Neural crest cell (in vitro differentiated cells): Measurements from ENCODE around the gene SLC38A2. TPM values are rescaled to one million over a fixed set of nuclear protein-coding genes. Genes with fewer than 3 reads are reported as not detected.

ENCODE experiments used
- DNase-seq: peaks from one replicate; pipeline ENCODE4 v3.0.0; 2021; ENCODE audit warnings: low read depth, mixed read lengths, low spot score
- H3K27ac Mint-ChIP-seq: one replicate; pipeline ENCODE4 v1.8.0; 2021; ENCODE audit warnings: mild to moderate bottlenecking, mixed read lengths; ENCODE audit not compliant: unreplicated experiment
- H3K27me3 Mint-ChIP-seq: 2 replicates; pipeline ENCODE4 v1.8.0; 2021; ENCODE audit warnings: low read depth, mild to moderate bottlenecking, mixed read lengths
- H3K36me3 Mint-ChIP-seq: 2 replicates; pipeline ENCODE4 v1.8.0; 2021; ENCODE audit warnings: low read depth, mild to moderate bottlenecking, mixed read lengths
- H3K4me1 Mint-ChIP-seq: 2 replicates; pipeline ENCODE4 v1.8.0; 2021; ENCODE audit warnings: mixed read lengths
- H3K4me3 Mint-ChIP-seq: one replicate; pipeline ENCODE4 v1.8.0; 2021; ENCODE audit warnings: mild to moderate bottlenecking, mixed read lengths
- H3K9me3 Mint-ChIP-seq: 2 replicates; pipeline ENCODE4 v1.8.0; 2021; ENCODE audit warnings: mixed read lengths
- total RNA-seq: library from RNA; stranded (reverse); gene quantifications from 2 replicates; pipeline ENCODE4 v1.2.1, GENCODE V29; 2021
- TF ChIP-seq, protein P1 (sequence below): fragments of 200-600 bp; sonication (generic); conservative IDR thresholded peaks from 2 replicates; pipeline ENCODE4 v1.5.0; 2021; ENCODE audit warnings: antibody characterized with exemption, mild to moderate bottlenecking

The SLC38A2 gene
- total RNA-seq, 1 donor from 2014 or later = 186 TPM

GRCh38 chr12:46388427-46389021 lies 16.0 kb upstream of the SLC38A2 start:
- H3K9me3 Mint-ChIP-seq = no peaks in the 10 kb centered on the region
- TF ChIP-seq, protein P1, sequence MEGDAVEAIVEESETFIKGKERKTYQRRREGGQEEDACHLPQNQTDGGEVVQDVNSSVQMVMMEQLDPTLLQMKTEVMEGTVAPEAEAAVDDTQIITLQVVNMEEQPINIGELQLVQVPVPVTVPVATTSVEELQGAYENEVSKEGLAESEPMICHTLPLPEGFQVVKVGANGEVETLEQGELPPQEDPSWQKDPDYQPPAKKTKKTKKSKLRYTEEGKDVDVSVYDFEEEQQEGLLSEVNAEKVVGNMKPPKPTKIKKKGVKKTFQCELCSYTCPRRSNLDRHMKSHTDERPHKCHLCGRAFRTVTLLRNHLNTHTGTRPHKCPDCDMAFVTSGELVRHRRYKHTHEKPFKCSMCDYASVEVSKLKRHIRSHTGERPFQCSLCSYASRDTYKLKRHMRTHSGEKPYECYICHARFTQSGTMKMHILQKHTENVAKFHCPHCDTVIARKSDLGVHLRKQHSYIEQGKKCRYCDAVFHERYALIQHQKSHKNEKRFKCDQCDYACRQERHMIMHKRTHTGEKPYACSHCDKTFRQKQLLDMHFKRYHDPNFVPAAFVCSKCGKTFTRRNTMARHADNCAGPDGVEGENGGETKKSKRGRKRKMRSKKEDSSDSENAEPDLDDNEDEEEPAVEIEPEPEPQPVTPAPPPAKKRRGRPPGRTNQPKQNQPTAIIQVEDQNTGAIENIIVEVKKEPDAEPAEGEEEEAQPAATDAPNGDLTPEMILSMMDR = no peak
- no peaks in the 10 kb centered on the region for H3K36me3 Mint-ChIP-seq
- peaks cover 14% of the 10 kb centered on the region for H3K27me3 Mint-ChIP-seq
- no peak overlapping the region for H3K4me3 Mint-ChIP-seq
- DNase-seq = no peak
- no peak overlapping the region for H3K27ac Mint-ChIP-seq
- H3K4me1 Mint-ChIP-seq = peaks cover 58% of the 10 kb centered on the region

- no peaks in the 10 kb centered on the region for H3K36me3 Mint-ChIP-seq
- TF ChIP-seq, protein P1 = no peak
- H3K9me3 Mint-ChIP-seq = no peaks in the 10 kb centered on the region
- no peak overlapping the region for H3K4me3 Mint-ChIP-seq
- DNase-seq = no peak
- peaks cover 14% of the 10 kb centered on the region for H3K27me3 Mint-ChIP-seq
- no peak overlapping the region for H3K27ac Mint-ChIP-seq
- H3K4me1 Mint-ChIP-seq = peaks cover 61% of the 10 kb centered on the region
Measured at GRCh38 chr12:46387670-46388069, 15.1 kb upstream of the SLC38A2 start.

- peaks cover 60% of the 10 kb centered on the region for H3K4me1 Mint-ChIP-seq
- TF ChIP-seq, protein P1 = no peak
- peak overlapping the region; percentile 35 for H3K4me3 Mint-ChIP-seq
- no peak overlapping the region for H3K27ac Mint-ChIP-seq
- DNase-seq = no peak
- H3K9me3 Mint-ChIP-seq = no peaks in the 10 kb centered on the region
- H3K27me3 Mint-ChIP-seq = peaks cover 14% of the 10 kb centered on the region
- no peaks in the 10 kb centered on the region for H3K36me3 Mint-ChIP-seq
Measured at GRCh38 chr12:46386877-46387629, 14.5 kb upstream of the SLC38A2 start.

DNA sequence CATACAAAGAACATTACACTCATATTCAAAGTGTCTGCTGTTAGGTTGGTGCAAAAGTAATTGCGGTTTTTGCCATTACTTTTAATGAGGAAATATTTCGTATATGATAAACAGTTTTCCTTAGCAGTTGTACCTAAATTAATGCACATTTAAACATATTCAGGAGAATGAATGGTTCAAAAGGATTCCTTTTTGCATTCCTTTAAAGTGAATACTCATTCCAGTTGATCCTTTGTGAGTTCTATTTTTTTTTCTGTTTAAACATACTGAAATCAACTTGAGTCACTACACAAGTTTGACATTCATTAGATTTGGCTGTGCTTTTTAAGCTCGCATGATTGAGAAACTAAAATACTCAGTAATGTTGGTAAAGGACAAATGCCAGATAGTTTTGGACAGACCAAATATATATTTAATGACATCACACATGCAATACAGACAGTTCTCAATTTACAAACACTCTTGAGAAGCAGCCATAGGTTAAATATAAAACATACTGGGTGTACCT lies 13.8 kb upstream of the SLC38A2 start:
- Mint-ChIP-seq H3K27me3 (peaks cover 14% of the 10 kb centered on the region), H3K4me3 (no peak overlapping the region), H3K9me3 (no peaks in the 10 kb centered on the region), H3K27ac (no peak overlapping the region), H3K36me3 (no peaks in the 10 kb centered on the region), H3K4me1 (peaks cover 59% of the 10 kb centered on the region)
- no peak for DNase-seq
- TF ChIP-seq, protein P1 = no peak

GRCh38 chr12:46385438-46385837 lies 12.9 kb upstream of the SLC38A2 start:
- no peak for DNase-seq
- Mint-ChIP-seq H3K9me3 (no peaks in the 10 kb centered on the region), H3K36me3 (no peaks in the 10 kb centered on the region), H3K27me3 (peaks cover 14% of the 10 kb centered on the region), H3K27ac (no peak overlapping the region), H3K4me3 (peak overlapping the region; percentile 75), H3K4me1 (peaks cover 56% of the 10 kb centered on the region)
- TF ChIP-seq, protein P1 = no peak
